Osteoblast (primary cell): ENCODE measurements around the gene VAT1. TPM values are rescaled to one million over a fixed set of nuclear protein-coding genes. Genes with fewer than 3 reads are reported as not detected.
"Not testable (repeated sequence)": the region's sequence is repeated elsewhere in the genome, so short reads cannot be mapped to it uniquely, and the experiment has no call there.

Experiments used
- DNase-seq: peaks from one replicate; pipeline ENCODE4 v3.0.0; 2011; ENCODE audit warnings: low spot score, mixed read lengths; ENCODE audit not compliant: insufficient read length; ENCODE audit errors: missing footprints
- H2AFZ ChIP-seq: 2 replicates; pipeline ENCODE4 v1.6.0; 2011; ENCODE audit warnings: mild to moderate bottlenecking, low read length
- H3K27ac ChIP-seq: 2 replicates; pipeline ENCODE4 v1.5.1; 2011; ENCODE audit warnings: mild to moderate bottlenecking, low read depth, low read length, moderate library complexity
- H3K27me3 ChIP-seq: 2 replicates; pipeline ENCODE4 v1.6.0; 2012; ENCODE audit warnings: mild to moderate bottlenecking, control low read depth, inconsistent platforms, low read length, moderate library complexity; ENCODE audit not compliant: insufficient read depth
- H3K36me3 ChIP-seq: 2 replicates; pipeline ENCODE4 v1.5.1; 2011; ENCODE audit warnings: mild to moderate bottlenecking, low read length, control low read depth, moderate library complexity; ENCODE audit not compliant: insufficient read depth
- H3K4me1 ChIP-seq: 2 replicates; pipeline ENCODE4 v1.5.1; 2011; ENCODE audit warnings: mild to moderate bottlenecking, low read length, control low read depth, moderate library complexity; ENCODE audit not compliant: insufficient read depth
- H3K4me2 ChIP-seq: 2 replicates; pipeline ENCODE4 v1.6.0; 2011; ENCODE audit warnings: mild to moderate bottlenecking, low read length; ENCODE audit not compliant: insufficient read depth
- H3K4me3 ChIP-seq: fragments of 200-600 bp; sonication (generic); 3 replicates; pipeline ENCODE4 v1.5.1; 2012; ENCODE audit warnings: mild to moderate bottlenecking, low read length, inconsistent platforms; ENCODE audit not compliant: insufficient read depth
- H3K79me2 ChIP-seq: 2 replicates; pipeline ENCODE4 v1.6.0; 2012; ENCODE audit warnings: mild to moderate bottlenecking, low read length, control low read depth, inconsistent platforms; ENCODE audit not compliant: insufficient read depth
- H3K9me3 ChIP-seq: 2 replicates; pipeline ENCODE4 v1.5.1; 2011; ENCODE audit warnings: low read depth, low read length, control low read depth
- H4K20me1 ChIP-seq: 2 replicates; pipeline ENCODE4 v1.6.0; 2012; ENCODE audit warnings: mild to moderate bottlenecking, low read length, control low read depth; ENCODE audit not compliant: insufficient read depth
- total RNA-seq: library from RNA; depleted of rRNA; stranded (reverse); fragments of >200 nt; gene quantifications from 2 replicates; pipeline ENCODE4 v1.2.3, GENCODE V29; 2012
- TF ChIP-seq, protein P1 (sequence below): IDR thresholded peaks from 2 replicates; pipeline ENCODE4 v1.5.1; 2011; ENCODE audit warnings: mild to moderate bottlenecking, low read depth, low read length, moderate library complexity; ENCODE audit errors: extremely low read depth

VAT1 gene
- total RNA-seq, 1 donor, result 449 TPM

DNA sequence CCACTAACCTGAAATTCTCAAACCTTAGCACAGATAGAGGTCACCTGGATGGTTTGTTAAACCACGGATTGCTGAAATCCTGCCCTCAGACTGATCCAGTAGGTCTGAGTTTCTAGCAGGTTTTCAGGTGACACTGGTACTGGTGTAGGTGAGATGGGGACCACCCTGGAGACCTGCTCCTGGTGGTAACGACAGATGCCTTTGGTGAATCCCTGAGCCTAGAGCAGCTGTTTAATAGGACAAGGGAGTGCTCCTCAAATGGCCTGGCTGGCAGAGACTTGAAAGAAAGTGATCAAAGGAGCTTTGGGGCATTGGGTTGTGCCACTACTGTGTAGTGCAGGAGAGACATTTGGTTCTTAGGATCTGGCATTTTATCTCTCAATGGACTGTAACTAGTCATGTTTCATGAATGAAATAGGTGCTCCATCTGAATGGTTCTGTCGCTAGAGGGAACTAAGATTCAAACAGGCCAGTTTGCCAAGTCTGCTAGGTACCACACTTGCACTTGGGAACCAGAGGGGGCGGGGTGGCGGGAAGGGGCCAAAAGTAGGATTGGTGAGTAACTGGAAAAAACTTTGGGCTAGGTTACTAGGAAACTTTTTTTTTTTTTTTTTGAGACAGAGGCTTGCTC, 18.5 kb downstream of the VAT1 start:
- no peak for DNase-seq
- no peaks in the 10 kb centered on the region for H3K9me3 ChIP-seq
- H3K36me3 ChIP-seq, result peaks cover 39% of the 10 kb centered on the region
- no peak overlapping the region for H3K4me2 ChIP-seq
- H3K4me1 ChIP-seq, result peaks cover 35% of the 10 kb centered on the region
- H3K79me2 ChIP-seq, result peaks cover 27% of the 10 kb centered on the region
- peak overlapping the region; percentile 56 for H3K27ac ChIP-seq
- no peak overlapping the region for H3K4me3 ChIP-seq
- TF ChIP-seq, protein P1, sequence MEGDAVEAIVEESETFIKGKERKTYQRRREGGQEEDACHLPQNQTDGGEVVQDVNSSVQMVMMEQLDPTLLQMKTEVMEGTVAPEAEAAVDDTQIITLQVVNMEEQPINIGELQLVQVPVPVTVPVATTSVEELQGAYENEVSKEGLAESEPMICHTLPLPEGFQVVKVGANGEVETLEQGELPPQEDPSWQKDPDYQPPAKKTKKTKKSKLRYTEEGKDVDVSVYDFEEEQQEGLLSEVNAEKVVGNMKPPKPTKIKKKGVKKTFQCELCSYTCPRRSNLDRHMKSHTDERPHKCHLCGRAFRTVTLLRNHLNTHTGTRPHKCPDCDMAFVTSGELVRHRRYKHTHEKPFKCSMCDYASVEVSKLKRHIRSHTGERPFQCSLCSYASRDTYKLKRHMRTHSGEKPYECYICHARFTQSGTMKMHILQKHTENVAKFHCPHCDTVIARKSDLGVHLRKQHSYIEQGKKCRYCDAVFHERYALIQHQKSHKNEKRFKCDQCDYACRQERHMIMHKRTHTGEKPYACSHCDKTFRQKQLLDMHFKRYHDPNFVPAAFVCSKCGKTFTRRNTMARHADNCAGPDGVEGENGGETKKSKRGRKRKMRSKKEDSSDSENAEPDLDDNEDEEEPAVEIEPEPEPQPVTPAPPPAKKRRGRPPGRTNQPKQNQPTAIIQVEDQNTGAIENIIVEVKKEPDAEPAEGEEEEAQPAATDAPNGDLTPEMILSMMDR, result no peak
- no peak overlapping the region for H2AFZ ChIP-seq
- H4K20me1 ChIP-seq, result peaks cover 27% of the 10 kb centered on the region
- no peaks in the 10 kb centered on the region for H3K27me3 ChIP-seq

DNA sequence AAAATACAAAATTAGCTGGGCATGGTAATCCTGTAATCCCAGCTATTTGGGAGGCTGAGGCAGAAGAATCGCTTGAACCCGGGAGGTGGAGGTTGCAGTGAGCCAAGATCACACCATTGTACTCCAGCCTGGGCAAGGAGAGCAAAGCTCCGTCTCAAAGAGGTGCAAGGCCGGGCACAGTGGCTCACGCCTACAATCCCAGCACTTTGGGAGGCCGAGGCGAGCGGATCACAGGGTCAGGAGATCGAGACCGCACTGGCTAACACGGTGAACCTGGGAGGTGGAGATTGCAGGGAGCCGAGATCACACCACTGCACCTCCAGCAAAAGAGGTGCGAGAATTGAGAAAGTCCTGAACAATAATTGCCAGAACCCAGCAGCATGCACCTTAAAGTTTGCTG, 21.3 kb downstream of the VAT1 start:
- Histone ChIP-seq H3K79me2 (peaks cover 27% of the 10 kb centered on the region), H3K4me1 (peaks cover 43% of the 10 kb centered on the region), H4K20me1 (peaks cover 30% of the 10 kb centered on the region), H3K36me3 (peaks cover 39% of the 10 kb centered on the region), H3K27ac (peak overlapping the region; percentile 19)
- H2AFZ ChIP-seq, DNase-seq, H3K4me2 ChIP-seq, H3K4me3 ChIP-seq, H3K9me3 ChIP-seq, H3K27me3 ChIP-seq: not testable (repeated sequence)

DNA sequence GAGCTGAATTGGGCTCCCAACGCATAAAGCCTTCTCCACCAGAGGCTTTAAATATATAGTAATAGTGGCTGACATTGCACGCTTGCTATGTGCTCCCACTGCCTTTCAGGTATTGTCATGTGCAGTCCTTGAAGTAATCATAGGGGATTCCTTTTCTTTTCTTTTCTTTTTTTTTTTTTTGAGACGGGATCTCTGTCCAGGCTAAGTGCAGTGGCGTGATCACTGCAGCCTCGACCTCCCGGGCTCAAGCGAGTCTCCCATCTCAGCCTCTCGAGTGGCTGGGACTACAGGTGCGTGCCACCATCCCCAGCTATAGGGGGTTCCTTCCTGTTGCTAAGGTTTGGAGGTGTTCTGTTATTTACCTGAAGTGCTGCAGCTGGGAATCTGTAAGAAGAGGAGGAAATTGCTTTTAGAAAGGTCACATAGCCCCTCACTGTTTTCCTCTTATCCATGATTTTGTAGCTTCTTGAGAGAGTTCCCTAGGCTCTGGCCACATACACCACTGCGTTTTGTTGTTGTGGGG, 23.1 kb downstream of the VAT1 start:
- DNase-seq, result no peak
- peak overlapping the region; percentile 94 for H3K27ac ChIP-seq
- peaks cover 39% of the 10 kb centered on the region for H3K36me3 ChIP-seq
- no peaks in the 10 kb centered on the region for H3K9me3 ChIP-seq
- H3K79me2 ChIP-seq, result peaks cover 27% of the 10 kb centered on the region
- H2AFZ ChIP-seq, result no peak overlapping the region
- peaks cover 39% of the 10 kb centered on the region for H3K4me1 ChIP-seq
- TF ChIP-seq, protein P1, result no peak
- H3K27me3 ChIP-seq, result no peaks in the 10 kb centered on the region
- H4K20me1 ChIP-seq, result peaks cover 30% of the 10 kb centered on the region
- peak overlapping the region; percentile 82 for H3K4me2 ChIP-seq
- peak overlapping the region; percentile 92 for H3K4me3 ChIP-seq

DNA sequence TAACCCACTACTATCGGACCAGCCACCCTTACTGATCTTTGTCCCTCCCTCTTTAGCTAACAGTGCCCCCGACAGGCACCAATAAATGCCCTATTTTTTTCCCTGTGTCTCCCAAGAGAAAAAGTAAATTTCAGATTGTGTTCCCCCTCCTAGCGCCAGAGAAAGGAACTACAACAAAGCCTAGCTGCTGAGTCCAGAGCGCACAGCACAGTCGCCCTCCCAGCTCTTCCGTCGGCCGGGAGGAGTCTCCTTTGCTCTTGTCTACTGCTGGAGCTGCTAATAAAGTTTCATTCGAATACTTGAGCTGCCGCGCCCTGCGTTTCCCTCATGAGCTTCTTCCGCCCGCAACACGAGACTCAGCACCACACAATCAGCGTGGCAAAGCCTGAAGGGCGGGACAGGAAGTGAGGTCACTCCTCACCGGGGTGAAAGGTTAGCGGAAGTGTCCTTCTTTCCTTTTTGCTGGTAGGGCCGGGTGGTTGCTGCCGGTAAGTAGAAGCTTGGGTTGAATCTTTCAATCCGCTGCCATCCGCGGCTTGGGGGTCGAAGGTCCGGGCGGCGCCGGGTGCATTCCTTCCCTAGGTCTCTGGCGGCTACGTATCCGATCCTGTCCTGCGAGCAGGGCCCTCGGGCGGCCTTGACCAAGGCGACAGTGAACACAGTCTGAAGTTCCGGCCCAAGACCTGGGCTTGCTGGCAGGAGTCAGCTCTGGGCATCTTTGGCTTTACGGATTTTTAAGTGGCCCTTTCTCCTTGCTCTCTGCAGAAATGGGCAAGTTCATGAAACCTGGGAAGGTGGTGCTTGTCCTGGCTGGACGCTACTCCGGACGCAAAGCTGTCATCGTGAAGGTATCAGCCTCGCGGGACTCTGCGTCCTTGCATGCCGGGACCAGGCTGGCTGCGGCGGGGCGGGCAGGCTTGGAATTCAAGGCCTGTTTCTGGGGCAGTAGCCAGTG, 23.9 kb downstream of the VAT1 start, which contains the start of gene RPL27:
Gene RPL27 (plus strand): TSS at position 436 of the 955 bp plus-strand sequence. CDS start 332 bp downstream, at position 768.
- Histone ChIP-seq H3K27me3 (no peaks in the 10 kb centered on the region), H3K36me3 (peaks cover 39% of the 10 kb centered on the region), H2AFZ (peak within 1 kb of the TSS; percentile 62), H3K4me1 (peaks cover 32% of the 10 kb centered on the region), H3K9me3 (no peaks in the 10 kb centered on the region), H3K79me2 (peaks cover 30% of the 10 kb centered on the region), H3K4me3 (peak within 1 kb of the TSS; percentile 92), H3K4me2 (peak within 1 kb of the TSS; percentile 92), H3K27ac (peak within 1 kb of the TSS; percentile 94), H4K20me1 (peaks cover 24% of the 10 kb centered on the region)
- TF ChIP-seq, protein P1, result peak; percentile 86
- peak; percentile 92 for DNase-seq
